Loucy (cell line): Measurements from ENCODE around the gene ANKRD65.

Experiments
- CTCF ChIP-seq: fragments of 200-600 bp; sonication (generic); conservative IDR thresholded peaks from 2 replicates; pipeline ENCODE4 v1.5.1; 2014; ENCODE audit warnings: mild to moderate bottlenecking, antibody characterized with exemption, low read length
- EZH2phosphoT487 ChIP-seq: fragments of 200-600 bp; IDR thresholded peaks from 2 replicates; pipeline ENCODE4 v1.6.1; 2018; ENCODE audit warnings: antibody characterized with exemption, mild to moderate bottlenecking, moderate library complexity, borderline replicate concordance

DNA sequence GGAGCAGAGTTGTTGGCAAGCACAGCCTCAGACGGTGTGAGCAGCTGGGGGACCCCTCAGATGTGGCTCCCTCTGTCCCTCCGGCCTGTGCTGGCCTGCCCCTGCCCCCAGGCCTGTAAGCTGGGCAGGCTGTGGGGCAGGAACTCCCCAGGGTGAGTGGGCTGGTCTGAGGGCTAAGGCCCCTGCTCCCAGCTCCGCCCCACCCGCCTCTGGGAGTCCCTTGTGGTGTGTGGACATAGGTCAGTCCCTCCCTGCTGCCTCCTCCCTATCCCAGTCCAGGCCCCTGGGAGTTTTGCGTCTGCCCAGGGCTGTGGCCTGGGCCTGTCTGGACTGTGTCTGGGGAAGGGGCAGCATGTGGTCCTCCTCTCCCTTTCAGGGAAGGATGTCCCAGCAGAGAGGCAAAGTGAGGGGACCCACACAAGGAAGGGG, 10.8 kb upstream of the ANKRD65 start:
- TF ChIP-seq CTCF (no peak), EZH2phosphoT487 (no peak)
